HG02973 (cell line): Measurements from ENCODE around the gene MRAS.

ENCODE experiments used
- ATAC-seq: cut with Tn5 transposase; IDR thresholded peaks from one replicate; pipeline ENCODE4 v1.9.1; 2021; ENCODE audit warnings: moderate library complexity; ENCODE audit not compliant: unreplicated experiment

The MRAS gene

DNA sequence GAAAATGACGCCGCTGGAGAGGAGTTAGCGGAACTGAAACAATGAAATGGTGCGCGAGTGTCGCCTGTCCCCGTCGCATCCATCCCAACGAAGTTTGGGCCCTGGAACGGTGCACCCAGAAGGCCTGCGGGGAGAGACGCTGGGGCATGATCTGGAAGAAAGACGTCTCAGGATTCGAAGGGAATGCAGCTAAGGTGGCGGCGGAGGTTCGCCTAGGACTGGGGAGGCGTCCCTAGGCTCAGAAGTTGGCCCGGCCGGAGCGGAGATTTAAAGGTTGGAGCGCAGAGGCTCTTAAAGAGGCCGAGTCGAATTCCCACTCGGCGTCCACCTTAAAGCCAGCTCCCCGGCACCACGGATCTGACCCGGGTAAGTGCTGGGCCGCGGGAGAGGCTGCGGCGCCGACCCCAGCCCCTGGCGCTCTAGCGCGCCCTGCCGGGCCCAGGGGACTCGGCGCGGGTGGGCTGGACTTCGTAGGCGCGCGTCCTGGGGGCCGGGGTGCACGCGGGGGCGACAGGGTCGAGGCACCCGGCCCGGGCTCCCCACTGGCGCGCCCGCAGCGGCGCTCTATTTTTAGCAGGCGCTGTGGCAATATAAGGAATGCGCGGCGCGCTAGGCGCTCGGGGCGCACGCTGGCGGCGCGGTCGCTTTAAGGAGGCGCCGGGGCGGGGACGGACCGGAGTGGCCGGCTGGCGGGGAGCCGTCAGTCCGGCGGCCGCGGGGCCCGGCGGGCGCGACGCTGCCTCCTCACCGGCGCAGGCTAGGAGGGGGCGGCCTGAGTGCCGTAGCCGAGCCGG is at the start of gene MRAS:
Gene MRAS, plus strand, starts transcription at position 620 of the 794 bp plus-strand sequence. CDS start 24,305 bp downstream, outside the sequence.
- ATAC-seq: no peak

- no peak for ATAC-seq
Measured at GRCh38 chr3:138300647-138301046, 47.7 kb upstream of the MRAS start.

GRCh38 chr3:138303474-138303873 is 44.9 kb upstream of the MRAS start:
- no peak for ATAC-seq

DNA sequence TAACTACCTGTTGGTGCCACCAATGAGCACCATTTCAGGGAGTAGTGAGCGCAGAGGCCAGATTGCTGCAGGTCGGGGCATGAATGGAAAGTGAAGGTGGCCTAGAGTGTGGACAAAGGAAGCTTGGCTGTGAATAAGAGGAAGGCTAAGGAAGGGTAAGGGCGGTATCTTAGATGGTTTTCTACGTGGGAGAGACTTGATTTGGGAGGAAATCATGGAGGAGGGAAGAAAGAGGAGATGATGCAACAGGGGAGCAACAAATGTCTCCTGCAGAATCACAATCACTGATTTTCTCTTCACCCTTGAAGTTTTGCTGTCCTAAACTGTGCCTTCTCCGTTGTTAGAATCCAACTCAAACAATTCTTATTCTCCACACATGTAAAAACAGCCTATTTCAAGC is 40.5 kb upstream of the MRAS start:
- ATAC-seq: no peak

DNA sequence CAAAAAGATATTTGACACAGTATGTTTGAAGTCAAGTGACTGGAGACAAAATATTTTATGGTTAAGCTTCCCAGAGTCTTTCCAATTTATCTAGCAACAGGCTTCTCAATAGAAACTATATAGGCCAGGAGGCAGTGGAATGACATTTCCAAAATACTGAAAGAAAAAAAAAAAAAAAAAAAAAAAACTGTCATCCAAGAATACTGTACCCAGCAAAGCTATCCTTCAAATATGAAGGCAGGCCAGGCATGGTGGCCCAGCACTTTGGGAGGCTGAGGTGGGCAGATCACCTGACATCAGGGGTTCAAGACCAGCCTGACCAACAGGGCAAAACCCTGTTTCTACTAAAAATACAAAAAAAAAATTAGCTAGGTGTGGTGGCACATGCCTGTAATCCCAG is 39.6 kb upstream of the MRAS start:
- no peak for ATAC-seq

GRCh38 chr3:138310494-138310893 is 37.9 kb upstream of the MRAS start:
- ATAC-seq: no peak

DNA sequence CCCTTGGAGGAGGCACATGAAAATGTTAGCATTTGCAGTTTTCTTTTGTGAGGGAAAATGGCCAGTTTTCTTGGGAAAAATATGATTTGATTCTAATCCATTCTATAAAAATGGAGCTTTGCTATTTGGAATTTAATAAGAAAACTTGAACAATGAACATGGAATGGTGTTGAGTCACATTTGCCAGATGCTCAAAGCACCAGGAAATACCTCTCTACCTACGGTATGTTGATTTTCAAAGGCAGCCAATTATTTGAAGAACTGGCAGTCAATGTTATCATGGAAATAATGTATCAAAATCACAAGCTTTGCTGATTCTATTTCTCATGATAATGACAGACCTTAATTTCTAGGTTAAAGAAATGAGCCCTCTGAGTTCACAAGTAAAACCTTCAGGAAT is 33.6 kb upstream of the MRAS start:
- no peak for ATAC-seq

GRCh38 chr3:138317687-138318086 is 30.7 kb upstream of the MRAS start:
- no peak for ATAC-seq

DNA sequence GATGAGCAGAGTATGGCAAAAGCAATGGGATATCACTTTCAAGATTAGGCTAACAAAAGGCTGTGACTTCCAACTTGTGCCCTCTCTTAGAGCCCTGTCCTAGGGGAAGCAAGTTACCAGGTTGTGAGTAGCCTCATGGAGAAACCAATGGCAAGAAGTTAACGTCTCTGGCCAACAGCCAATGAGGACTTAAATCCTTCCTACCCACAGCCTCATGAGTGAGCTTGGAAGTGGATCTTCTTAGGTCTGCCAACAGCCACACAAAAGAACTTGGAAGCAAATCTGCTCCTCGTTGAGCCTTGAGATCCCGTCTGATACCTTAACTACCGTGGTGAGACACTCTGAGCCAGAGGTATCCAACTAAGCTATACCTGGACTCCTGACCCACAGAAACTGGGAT is 24.4 kb upstream of the MRAS start:
- no peak for ATAC-seq

DNA sequence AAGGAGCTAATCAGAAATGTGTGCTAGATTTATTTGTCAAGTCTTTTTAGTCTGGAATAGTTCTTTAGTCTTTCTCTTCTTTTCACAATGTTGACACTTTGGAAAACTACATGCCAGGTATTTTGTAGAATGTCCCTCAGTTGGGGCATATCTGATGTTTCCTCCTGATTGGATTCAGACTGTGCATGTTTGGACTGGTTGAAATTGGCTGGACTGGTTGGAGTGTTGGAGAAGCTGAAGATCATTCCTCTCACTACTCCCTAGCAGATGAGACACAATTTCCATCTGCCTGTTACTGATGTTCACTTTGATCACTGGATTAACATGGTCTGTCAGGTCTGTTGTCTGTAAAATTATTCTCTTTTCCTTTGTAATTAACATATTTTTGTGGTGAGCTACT is 22.4 kb upstream of the MRAS start:
- no peak for ATAC-seq

- ATAC-seq: no peak
Measured at GRCh38 chr3:138326866-138327595, 21.3 kb upstream of the MRAS start.

DNA sequence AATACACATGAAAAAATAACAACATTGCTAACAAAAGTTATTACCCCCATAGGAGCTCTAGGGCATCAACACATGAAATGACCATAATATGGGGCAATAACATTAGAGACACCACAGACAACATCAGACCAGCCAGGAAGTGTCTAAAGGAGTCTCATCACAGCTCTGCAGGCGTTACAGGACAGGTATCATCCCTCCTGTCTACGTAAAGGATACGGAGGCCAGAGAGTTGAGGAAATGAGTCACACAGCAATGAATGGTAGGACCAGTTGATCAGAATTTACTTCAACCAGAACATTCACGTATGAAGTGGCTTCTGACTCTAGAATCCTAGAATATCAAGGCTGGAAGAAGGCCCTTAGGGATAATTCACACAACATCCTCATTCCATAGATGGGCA is 20.5 kb upstream of the MRAS start:
- no peak for ATAC-seq

DNA sequence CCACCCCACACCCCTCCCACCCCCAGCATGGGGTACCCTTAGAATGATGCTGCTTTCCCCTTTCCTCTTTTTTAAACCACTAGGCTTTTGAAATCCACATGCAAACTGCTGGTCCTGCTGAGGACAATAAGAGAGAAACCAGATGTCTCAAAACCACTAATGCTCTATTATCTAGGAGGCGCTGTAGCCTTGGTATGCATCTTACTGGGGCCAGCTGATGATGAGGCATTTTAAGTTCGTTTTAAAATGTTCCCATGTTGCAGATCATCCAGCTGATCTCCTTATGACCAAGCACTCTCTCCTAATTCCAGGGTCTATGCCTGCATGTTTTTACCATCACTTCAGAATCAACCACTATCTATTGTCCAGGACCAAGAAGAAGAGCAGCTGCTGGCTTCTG is 20.0 kb upstream of the MRAS start:
- no peak for ATAC-seq

DNA sequence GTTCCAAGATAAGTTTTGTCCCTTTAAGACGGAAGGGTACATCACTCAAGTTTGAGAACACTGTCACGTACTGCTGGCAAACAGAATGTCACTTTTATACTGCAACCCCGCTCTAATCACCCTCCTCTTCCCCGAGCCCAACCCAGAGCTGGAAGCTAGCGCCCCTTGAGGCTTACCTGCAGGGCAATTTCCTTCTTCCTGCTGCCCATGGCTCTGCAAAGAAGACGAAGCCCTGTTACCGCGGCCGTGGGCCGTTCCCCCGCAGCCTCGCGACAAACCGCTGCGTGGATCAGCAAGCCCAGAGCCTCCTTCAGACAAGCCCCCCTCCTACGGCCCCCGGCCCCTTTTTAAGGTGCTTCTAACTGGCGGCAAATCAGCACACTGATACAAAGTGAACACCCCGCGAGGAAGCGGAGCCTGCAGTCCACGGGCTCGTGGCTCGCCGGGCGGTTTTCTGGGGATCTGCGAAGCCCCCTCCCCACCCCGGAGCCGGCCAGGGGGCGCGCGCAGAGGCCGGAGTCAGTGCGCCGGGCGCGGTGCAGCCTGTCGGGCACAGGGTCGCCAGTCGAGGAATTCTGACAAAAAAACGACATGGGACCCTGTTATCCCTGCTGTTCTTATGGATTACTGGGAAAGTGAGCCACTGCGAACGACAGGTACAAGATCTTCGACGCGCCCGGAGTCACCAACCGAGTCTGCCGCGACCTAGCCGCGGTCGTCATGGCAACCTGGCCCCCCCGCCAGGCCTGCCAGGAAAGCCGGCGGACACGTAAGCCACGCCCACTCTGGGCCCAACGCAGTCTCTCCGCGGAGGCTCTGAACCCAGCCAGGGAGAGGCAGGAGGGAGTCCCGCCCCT is 19.0 kb upstream of the MRAS start, which contains the start of gene NME9:
Gene NME9, minus strand, starts transcription at position 725 of the 857 bp plus-strand sequence. Its CDS starts 516 bp downstream, at position 209.
- ATAC-seq: peak; percentile 64

DNA sequence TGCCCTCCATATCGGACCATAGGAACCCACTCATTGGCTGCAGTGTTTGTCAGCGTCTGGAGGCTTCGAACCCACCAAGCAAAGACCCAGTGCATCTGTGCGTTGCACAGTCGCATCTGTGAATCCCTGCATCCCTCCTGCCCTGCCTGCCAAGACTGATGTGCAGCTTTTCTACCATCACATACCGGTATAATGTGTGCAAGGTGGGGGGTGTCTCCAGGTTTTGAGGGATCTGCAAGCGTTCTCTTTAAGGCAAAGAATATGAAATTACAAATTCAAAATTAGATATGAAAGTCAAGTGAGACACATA is 18.4 kb upstream of the MRAS start:
- ATAC-seq: no peak

DNA sequence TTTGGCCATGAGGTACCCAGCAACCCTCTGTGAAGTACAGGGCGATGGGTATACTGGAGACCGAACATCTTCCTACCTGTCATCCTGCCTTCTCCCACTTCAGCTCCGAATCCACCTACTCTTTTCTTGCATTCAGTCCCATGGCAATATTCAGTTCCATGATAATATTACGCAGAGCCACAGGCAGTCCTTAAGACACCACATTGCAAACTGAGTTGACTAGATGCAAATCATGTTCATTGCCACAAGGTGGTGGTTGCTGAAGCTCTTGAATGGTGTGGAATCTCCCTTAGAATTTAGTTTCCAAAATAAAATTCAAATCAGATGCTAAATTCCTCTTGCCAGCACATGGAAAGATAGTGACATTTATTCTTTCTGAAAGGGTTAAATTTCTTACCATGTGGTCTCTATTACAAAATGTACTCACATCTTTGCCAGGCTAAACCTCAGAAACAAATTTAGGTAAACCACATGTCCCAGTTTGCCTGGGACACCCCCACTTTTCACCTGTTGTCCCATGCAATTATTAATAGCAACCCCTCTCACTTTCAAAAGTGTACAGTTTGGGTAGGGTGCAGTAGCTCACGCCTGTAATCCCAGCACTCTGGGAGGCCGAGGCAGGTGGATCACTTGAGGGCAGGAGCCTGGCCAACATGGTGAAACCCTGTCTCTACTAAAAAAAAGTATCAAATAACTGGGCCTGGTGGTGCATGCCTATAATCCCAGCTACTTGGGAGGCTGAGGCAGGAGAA is 17.1 kb upstream of the MRAS start:
- no peak for ATAC-seq

DNA sequence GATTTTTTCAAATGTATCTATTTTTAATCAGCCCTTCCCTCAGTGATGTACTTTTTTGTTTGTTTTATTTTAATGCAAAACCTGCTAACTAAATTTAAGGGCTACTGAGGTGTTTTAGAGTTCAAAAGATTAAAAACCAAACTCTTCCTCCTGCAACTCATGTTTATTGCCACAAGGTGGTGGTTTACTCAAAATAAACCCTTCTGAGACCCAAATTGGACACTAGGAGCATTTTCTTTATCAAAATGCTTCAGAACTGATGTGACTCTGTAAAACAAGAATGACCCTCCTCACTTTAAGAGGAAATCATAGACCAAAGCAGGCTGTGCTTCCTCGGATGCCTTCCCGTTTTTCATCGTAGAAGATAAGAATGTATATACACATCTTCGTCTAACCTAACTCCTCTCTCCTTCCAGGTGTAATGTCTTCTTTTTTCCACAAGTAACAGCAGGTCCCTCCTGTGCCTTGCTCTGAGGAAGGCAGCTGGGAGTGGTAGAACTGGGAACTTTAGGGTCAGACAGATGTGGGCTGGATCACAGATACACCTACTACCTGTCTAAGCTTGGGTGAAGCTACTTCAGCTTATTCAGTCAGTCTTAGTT is 15.8 kb upstream of the MRAS start:
- no peak for ATAC-seq

DNA sequence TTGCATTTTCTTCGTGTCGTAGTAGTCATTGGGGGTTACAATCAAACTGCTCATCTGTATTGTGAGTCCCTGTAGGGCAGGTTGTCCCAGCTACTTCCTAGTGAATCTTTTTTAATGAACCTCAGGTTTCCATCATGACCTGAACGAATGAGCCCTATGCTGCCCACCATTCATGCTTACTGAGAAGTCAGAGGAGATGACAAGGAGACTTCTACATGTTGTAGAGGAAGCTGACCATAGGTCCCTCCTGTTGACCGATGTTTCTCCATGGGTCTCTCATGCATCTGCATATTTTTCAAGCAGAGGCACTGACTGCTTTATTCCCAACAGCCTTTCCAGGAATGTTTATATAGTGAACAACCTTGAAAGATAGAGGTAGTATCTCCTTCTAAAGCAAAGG is 13.8 kb upstream of the MRAS start:
- no peak for ATAC-seq

GRCh38 chr3:138336454-138336999 is 11.9 kb upstream of the MRAS start:
- no peak for ATAC-seq

DNA sequence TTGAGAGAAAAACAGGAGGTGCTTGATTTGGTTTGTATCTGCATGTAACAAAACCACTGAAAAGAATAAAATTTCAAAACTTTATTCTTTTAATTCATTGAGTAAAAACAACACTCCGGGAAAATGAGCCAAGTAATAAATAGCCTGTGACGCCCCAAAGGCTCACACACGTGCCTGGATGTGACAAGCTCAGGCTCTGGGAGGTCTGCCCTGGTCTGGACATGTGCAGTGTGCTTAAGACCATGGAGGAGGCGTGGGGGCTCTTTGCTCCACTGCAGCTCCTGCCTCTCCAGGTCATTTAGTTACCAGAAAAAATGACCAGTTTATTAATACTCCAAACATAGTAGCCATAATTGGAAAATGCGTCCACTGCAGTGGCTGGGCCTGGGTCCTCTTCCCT is 10.1 kb upstream of the MRAS start:
- ATAC-seq: no peak
